Kidney (tissue), 14 donors: ENCODE measurements around the gene SYNE3. TPM values are rescaled to one million over a fixed set of nuclear protein-coding genes. Genes with fewer than 3 reads are reported as not detected.

ENCODE experiments used
- DNase-seq, 5 donors: peaks; one replicate each; pipeline ENCODE4 v3.0.0-alpha.2; 2013 to 2020
- FAIRE-seq: peaks from 2 replicates; lab custom pipeline; 2012; peaks lifted over from hg19 to GRCh38; lab: Jason Lieb, UNC
- H3K27ac ChIP-seq, 2 donors: one replicate each; pipeline ENCODE4 v1.7.0; 2013; ENCODE audit warnings: low read depth in 2 of 2, low read length in 2 of 2, inconsistent platforms in 1 of 2
- H3K27me3 ChIP-seq: one replicate; pipeline ENCODE4 v1.7.1; 2013; ENCODE audit warnings: low read length, inconsistent platforms; ENCODE audit not compliant: control insufficient read depth, insufficient read depth
- H3K36me3 ChIP-seq, 3 donors: one replicate each; pipeline versions ENCODE4 v1.7.0 to v1.7.1; 2013; ENCODE audit warnings: low read length in 3 of 3, control low read depth in 1 of 3, inconsistent platforms in 1 of 3; ENCODE audit not compliant: insufficient read depth in 3 of 3, control insufficient read depth in 2 of 3
- H3K4me1 ChIP-seq, 3 donors: one replicate each; pipeline versions ENCODE4 v1.7.0 to v1.7.1; 2013; ENCODE audit warnings: low read length in 3 of 3, inconsistent platforms in 1 of 3, low read depth in 1 of 3; ENCODE audit not compliant: control insufficient read depth in 2 of 3, insufficient read depth in 2 of 3
- H3K4me3 ChIP-seq, 3 donors: one replicate each; pipeline versions ENCODE4 v1.7.0 to v1.8.1; 2013; ENCODE audit warnings: low read length in 3 of 3, control low read depth in 1 of 3, inconsistent platforms in 1 of 3
- H3K9ac ChIP-seq, 3 donors: one replicate each; pipeline versions ENCODE4 v1.7.0 to v1.7.1; 2013; ENCODE audit warnings: low read length in 3 of 3, control low read depth in 1 of 3, inconsistent platforms in 1 of 3
- H3K9me3 ChIP-seq, 3 donors: one replicate each; pipeline versions ENCODE4 v1.7.0 to v1.7.1; 2013; ENCODE audit warnings: low read length in 3 of 3, control low read depth in 1 of 3, inconsistent platforms in 1 of 3; ENCODE audit not compliant: control insufficient read depth in 2 of 3, insufficient read depth in 1 of 3
- intact Hi-C: fragments of 100-400 bp; cut with DNase I; formaldehyde crosslinking; loops from one replicate; pipeline ENCODE4 v1.11.1; 2022
- polyA plus RNA-seq: library from polyadenylated mRNA; stranded (reverse); fragments of 350-450 nt; fragmentation: Illumina TruSeq; extraction: RNeasy Lipid Tissue Mini Kit (QIAGEN cat#74804); gene quantifications from one replicate; pipeline ENCODE4 v1.2.3, GENCODE V29; 2014; ENCODE audit warnings: low read depth, low replicate concordance; ENCODE audit not compliant: insufficient read depth
- total RNA-seq: library from RNA; stranded (reverse); fragmentation: NEBNext Ultra II Directional; extraction: Animal tissue kit (Norgen Biotek cat#: 25700); gene quantifications from one replicate; pipeline ENCODE4 v1.2.1, GENCODE V29; 2021
- TF ChIP-seq, protein P1 (sequence below): IDR thresholded peaks from 3 replicates; pipeline ENCODE4 v1.5.1; 2012; ENCODE audit warnings: mild to moderate bottlenecking, moderate library complexity, borderline replicate concordance; ENCODE audit not compliant: insufficient read depth; ENCODE audit errors: extremely low read depth
- donor health status: control.
- donor health status: control.
- donor health status: control.
- donor health status: control.
- donor health status: control.
- donor health status: DM: yes; HTN: yes; CAD: no.
- donor health status: Normal renal cell carcinoma (clear cell type).

SYNE3 gene
- total and polyA plus RNA-seq, 2 donors from 2014 or later = 0.54 to 18.5 TPM

DNA sequence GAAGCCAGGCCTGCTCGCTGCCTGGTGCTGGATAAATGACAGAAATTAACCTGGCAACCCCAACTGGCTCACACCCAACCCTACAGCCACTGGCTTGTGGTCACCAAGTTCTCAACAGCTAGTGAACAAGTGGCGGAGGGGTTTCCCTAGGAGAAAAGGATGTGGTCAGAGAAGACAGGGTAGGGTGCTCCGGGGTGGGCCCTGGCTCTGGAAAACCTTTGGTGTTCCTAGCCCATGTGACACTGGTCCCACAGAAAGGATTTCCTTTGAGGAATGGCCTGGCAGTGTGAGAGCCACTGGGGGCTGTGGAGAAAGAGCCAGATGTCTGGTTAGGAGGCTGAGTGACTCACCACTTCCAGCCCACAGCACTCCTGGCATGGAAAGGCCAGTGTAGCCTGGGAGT is 8.7 kb downstream of the SYNE3 start:
- H3K4me1 ChIP-seq = peaks cover 0 to 5% (median 0%) of the 10 kb centered on the region in 3 donors
- H3K27me3 ChIP-seq = no peaks in the 10 kb centered on the region
- DNase-seq (peak in 1 of 5 donors; percentile 15), FAIRE-seq (no peak)
- H3K9me3 ChIP-seq = no peaks in the 10 kb centered on the region
- no peaks in the 10 kb centered on the region for H3K36me3 ChIP-seq
- intact Hi-C loops = no loop called here
- no peak overlapping the region for H3K27ac ChIP-seq
- no peak overlapping the region for H3K4me3 ChIP-seq
- H3K9ac ChIP-seq = no peak overlapping the region
- TF ChIP-seq, protein P1, sequence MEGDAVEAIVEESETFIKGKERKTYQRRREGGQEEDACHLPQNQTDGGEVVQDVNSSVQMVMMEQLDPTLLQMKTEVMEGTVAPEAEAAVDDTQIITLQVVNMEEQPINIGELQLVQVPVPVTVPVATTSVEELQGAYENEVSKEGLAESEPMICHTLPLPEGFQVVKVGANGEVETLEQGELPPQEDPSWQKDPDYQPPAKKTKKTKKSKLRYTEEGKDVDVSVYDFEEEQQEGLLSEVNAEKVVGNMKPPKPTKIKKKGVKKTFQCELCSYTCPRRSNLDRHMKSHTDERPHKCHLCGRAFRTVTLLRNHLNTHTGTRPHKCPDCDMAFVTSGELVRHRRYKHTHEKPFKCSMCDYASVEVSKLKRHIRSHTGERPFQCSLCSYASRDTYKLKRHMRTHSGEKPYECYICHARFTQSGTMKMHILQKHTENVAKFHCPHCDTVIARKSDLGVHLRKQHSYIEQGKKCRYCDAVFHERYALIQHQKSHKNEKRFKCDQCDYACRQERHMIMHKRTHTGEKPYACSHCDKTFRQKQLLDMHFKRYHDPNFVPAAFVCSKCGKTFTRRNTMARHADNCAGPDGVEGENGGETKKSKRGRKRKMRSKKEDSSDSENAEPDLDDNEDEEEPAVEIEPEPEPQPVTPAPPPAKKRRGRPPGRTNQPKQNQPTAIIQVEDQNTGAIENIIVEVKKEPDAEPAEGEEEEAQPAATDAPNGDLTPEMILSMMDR = no peak

GRCh38 chr14:95507174-95507573 is 9.3 kb downstream of the SYNE3 start:
- no peak for FAIRE-seq
- H3K4me1 ChIP-seq = peaks cover 0 to 5% (median 0%) of the 10 kb centered on the region in 3 donors
- H3K9me3 ChIP-seq = no peaks in the 10 kb centered on the region
- DNase-seq = no peak
- H3K36me3 ChIP-seq = no peaks in the 10 kb centered on the region
- TF ChIP-seq, protein P1 = no peak
- H3K27me3 ChIP-seq = no peaks in the 10 kb centered on the region
- intact Hi-C loops = no loop called here
- H3K4me3 ChIP-seq = no peak overlapping the region
- no peak overlapping the region for H3K27ac ChIP-seq
- H3K9ac ChIP-seq = no peak overlapping the region

GRCh38 chr14:95505030-95505589 is 11.3 kb downstream of the SYNE3 start:
- H3K27me3 ChIP-seq = no peaks in the 10 kb centered on the region
- DNase-seq = no peak
- H3K9me3 ChIP-seq = no peaks in the 10 kb centered on the region
- peaks cover 0 to 9% (median 0%) of the 10 kb centered on the region in 3 donors for H3K4me1 ChIP-seq
- no peak overlapping the region for H3K4me3 ChIP-seq
- no peak overlapping the region for H3K27ac ChIP-seq
- intact Hi-C loops = no loop called here
- TF ChIP-seq, protein P1 = no peak
- H3K9ac ChIP-seq = no peak overlapping the region
- no peak for FAIRE-seq
- no peaks in the 10 kb centered on the region for H3K36me3 ChIP-seq
